AG10803 (cell line): Measurements from ENCODE around the gene MT1X.
A peak's percentile ranks its signal among the peaks of the same experiment; 100 is the strongest.
"Not testable (repeated sequence)": the region's sequence is repeated elsewhere in the genome, so short reads cannot be mapped to it uniquely, and the experiment has no call there.

ENCODE experiments used
- DNase-seq: peaks from one replicate; pipeline ENCODE4 v3.0.0; 2010; ENCODE audit warnings: low read depth
- H3K4me3 ChIP-seq: 2 replicates; pipeline ENCODE4 v1.5.1; 2011; ENCODE audit warnings: mild to moderate bottlenecking, low read length, control low read depth
- CTCF ChIP-seq: conservative IDR thresholded peaks from 2 replicates; pipeline ENCODE4 v1.5.1; 2011; ENCODE audit warnings: mild to moderate bottlenecking, low read length, control low read depth, inconsistent platforms

The MT1X gene

GRCh38 chr16:56673921-56674320 is 8.3 kb upstream of the MT1X start:
- TF ChIP-seq CTCF, result peak; percentile 59
- DNase-seq, result no peak
- no peak overlapping the region for H3K4me3 ChIP-seq

GRCh38 chr16:56674570-56674969 is 7.7 kb upstream of the MT1X start:
- not testable (repeated sequence) for DNase-seq, H3K4me3 ChIP-seq

GRCh38 chr16:56675685-56676210 is 6.5 kb upstream of the MT1X start:
- no peak overlapping the region for H3K4me3 ChIP-seq
- DNase-seq, result no peak

GRCh38 chr16:56677474-56677873 is 4.8 kb upstream of the MT1X start:
- no peak overlapping the region for H3K4me3 ChIP-seq
- DNase-seq, result no peak
- TF ChIP-seq CTCF, result no peak

More at GRCh38 chr16:56675685-56676210, 6.5 kb upstream of the MT1X start:
- no peak for TF ChIP-seq CTCF

- no peak overlapping the region for H3K4me3 ChIP-seq
- no peak for DNase-seq
- TF ChIP-seq CTCF, result no peak
Observed at GRCh38 chr16:56679078-56679730, 3.1 kb upstream of the MT1X start.

- DNase-seq, result no peak
- no peak for TF ChIP-seq CTCF
- no peak overlapping the region for H3K4me3 ChIP-seq
Observed at GRCh38 chr16:56679818-56680217, 2.5 kb upstream of the MT1X start.

GRCh38 chr16:56682703-56683397 is 580 bp downstream of the MT1X start:
- H3K4me3 ChIP-seq, result peak overlapping the region; percentile 79
- no peak for TF ChIP-seq CTCF
- no peak for DNase-seq
